Measurements from ENCODE around the gene MTUS2.

- TF ChIP-seq CTCF (conservative IDR thresholded peaks at IDR 0.05; ENCODE audit: low read depth, low read length), result no peak
- TF ChIP-seq EZH2 (IDR thresholded peaks at IDR 0.05; ENCODE audit: low read length, unreplicated experiment), result no peak
Observed at GRCh38 chr13:29266261-29266660, 446.1 kb downstream of the MTUS2 start.
